ENCODE measurements around the gene SPTBN2.

SPTBN2 gene

DNA sequence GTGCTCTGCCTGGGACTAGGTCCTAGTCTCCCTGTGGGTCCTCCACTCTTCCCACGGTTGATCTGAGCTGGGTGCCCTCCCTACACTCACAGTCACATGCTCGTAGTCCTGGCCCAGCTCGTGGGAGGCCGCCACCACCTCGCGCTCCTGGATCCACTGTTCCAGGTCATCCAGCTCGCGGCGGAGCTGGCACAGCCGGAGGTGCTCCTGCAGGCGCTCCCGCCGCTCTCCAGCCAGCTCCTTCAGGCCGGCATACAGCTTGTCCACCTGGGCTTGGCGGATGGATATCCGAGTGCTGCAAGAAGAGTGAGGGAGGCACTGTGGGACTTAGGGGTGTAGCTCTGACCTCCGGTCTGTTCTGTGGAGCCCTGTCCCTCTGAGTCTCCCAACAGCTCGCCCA, 36.6 kb downstream of the SPTBN2 start:
- H3K9me3 ChIP-seq (ENCODE audit: low read length), result no peaks in the 10 kb centered on the region
- H3K4me1 ChIP-seq (ENCODE audit: insufficient read depth, low read length), result no peaks in the 10 kb centered on the region
- H3K36me3 ChIP-seq (ENCODE audit: insufficient read depth, low read length), result peaks cover 67% of the 10 kb centered on the region
- H3K27me3 ChIP-seq (ENCODE audit: insufficient read depth, low read length), result no peaks in the 10 kb centered on the region
- no peak overlapping the region for H2AFZ ChIP-seq (ENCODE audit: low read depth, low read length)
- H3K4me3 ChIP-seq (ENCODE audit: low read length), result no peak overlapping the region

DNA sequence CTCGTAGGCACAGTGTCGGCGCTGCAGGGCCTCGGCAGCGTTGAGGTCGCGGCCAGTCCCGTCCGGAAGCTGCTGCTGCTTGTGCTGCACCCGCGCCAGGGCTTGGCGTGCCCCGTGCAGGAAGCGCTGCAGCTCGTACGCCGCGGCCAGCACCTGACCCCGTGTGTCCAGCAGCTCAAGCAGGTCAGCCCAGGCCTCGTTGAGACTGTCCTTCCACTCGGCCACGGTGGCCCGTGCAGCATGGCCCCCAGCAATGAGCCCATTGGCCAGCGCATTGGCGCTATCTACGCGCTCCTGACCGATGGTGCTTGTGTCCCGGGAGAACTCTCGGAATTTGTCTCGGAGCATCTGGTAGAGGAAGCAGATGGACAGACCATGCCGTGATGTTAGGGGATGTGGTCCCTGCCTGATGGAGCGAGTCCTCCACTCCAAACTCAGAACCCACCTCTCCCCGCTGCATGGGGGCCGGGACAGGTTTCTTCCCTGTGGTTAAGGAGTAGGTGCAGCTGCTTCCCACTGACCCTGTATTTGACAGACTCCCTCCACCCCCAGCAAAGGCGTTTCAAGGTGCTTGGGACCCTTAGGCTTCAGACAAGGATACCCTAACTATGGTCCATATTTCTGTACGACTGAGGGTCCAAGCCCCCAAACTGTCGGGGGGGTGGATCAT, 37.6 kb downstream of the SPTBN2 start:
- Histone ChIP-seq H3K9me3 (ENCODE audit: low read length) (no peaks in the 10 kb centered on the region), H3K36me3 (ENCODE audit: insufficient read depth, low read length) (peaks cover 67% of the 10 kb centered on the region), H3K4me1 (ENCODE audit: insufficient read depth, low read length) (no peaks in the 10 kb centered on the region), H3K4me3 (ENCODE audit: low read length) (no peak overlapping the region), H3K27me3 (ENCODE audit: insufficient read depth, low read length) (no peaks in the 10 kb centered on the region), H2AFZ (ENCODE audit: low read depth, low read length) (no peak overlapping the region)

DNA sequence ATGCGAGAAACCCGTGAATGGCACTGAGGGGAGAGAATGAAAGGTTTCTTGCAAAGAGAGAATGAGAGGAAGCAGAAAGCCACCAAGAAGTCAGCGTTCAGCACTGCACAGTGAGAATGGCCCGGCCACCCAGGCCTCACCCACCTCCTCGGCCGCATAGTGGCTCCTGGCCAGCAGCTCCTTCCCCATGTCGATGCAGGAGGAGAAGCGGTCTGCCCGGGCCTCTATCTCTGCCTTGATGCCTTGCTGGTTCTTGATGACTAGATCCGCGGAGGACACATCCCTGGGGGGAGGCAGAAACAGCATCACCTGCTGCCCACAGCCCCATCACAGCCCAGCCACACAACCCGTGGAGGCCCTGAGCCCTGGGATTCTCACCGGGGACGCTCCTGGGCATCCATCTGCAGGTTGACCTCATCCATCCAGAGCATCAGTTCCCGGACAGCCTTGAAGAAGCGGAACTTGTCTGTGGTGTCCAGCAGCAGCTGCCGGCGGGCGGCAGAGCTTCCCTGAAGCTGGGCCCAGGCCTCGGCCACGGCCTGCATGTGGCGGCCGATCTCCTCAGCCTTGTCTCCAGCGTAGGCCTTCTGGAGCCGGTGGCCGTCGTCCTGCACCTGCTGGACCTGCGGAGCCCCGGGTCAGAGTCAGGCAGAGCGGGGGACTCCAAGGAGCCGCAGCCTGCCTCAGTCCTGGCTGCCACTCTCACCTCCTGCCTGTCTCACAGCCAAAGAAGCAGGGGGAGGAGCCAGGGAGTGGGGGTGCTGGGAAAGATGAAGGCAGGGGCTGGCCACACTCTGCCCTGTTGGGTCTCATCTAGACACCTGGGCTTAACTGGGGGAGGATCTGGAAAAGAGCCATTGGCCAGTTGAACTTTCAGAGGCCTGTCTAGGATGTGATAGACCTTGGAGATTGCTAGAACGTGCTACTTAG, 39.1 kb downstream of the SPTBN2 start:
- Histone ChIP-seq H3K4me1 (ENCODE audit: insufficient read depth, low read length) (no peaks in the 10 kb centered on the region), H3K27me3 (ENCODE audit: insufficient read depth, low read length) (no peaks in the 10 kb centered on the region), H3K4me3 (ENCODE audit: low read length) (no peak overlapping the region), H2AFZ (ENCODE audit: low read depth, low read length) (no peak overlapping the region), H3K36me3 (ENCODE audit: insufficient read depth, low read length) (peaks cover 74% of the 10 kb centered on the region), H3K9me3 (ENCODE audit: low read length) (no peaks in the 10 kb centered on the region)

DNA sequence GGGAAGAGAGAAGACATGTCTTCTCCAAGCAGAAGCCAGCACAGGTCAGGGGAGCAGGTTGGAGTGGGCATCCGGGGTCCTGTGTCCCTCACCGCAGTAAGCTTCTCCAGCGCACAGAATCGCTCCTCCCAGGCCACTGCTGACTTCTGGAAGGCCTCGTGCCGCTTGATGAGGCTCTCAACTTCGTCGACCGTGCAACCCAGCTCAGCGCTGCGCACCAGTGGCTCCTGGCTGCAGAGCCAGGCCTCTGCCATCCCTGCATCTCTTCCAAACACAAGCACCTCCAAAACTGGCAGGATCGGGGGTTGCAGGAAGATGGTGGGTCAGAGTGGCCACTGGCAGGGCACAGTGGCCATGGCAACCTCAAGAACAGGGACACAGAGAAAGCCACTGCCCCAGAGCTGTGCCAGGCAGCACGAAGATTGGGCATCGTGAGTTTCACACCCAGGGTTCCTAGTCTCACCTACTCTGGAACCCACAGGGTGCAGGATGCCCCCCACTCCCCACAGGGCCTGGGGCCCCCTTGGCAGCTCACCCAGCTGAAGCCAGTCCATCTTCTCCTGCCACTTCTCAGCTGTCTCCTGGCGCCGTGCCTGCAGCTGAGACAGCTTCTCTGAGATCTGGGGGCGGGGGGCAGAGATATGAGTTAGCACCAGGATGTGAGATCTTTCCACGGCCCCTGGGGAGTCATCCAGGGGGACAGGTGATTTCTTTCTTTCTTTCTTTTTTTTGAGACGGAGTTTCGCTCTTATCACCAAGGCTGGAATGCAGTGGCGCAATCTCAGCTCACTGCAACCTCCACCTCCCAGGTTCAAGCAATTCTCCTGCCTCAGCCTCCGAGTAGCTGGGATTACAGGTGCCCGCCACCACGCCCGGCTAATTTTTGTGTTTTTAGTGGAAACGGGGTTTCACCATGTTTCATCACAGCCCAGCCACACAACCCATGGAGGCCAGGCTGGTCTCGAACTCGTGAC, 40.2 kb downstream of the SPTBN2 start:
- Histone ChIP-seq H3K9me3 (ENCODE audit: low read length) (no peaks in the 10 kb centered on the region), H3K27me3 (ENCODE audit: insufficient read depth, low read length) (no peaks in the 10 kb centered on the region)

DNA sequence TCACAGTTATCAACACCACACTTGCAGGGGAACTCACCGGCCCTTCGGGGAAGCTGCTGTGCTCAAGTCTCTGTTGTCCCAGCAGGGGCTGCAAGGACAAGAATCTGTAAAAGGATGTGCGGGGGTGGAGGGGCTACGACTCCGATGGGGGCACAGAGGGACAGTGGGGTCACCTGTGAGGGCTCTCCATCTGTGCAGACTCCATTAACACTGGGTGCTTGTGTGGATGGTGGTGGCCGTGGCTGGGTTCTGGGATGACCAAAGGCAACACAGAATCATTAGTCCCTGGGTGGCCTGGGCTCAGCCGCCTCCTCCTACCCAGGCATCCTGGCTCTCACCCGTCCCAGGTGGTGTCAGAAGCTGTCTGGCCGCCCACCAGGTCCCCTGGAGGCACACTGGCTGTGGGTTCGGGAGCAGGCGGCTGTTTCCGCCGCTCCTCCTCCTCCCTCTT, 41.2 kb downstream of the SPTBN2 start:
- no peaks in the 10 kb centered on the region for H3K9me3 ChIP-seq (ENCODE audit: low read length)
- H3K4me1 ChIP-seq (ENCODE audit: insufficient read depth, low read length), result no peaks in the 10 kb centered on the region
- H3K4me3 ChIP-seq (ENCODE audit: low read length), result no peak overlapping the region
- H3K36me3 ChIP-seq (ENCODE audit: insufficient read depth, low read length), result peaks cover 71% of the 10 kb centered on the region
- no peak overlapping the region for H2AFZ ChIP-seq (ENCODE audit: low read depth, low read length)
- H3K27me3 ChIP-seq (ENCODE audit: insufficient read depth, low read length), result no peaks in the 10 kb centered on the region

More for the DNA sequence above, 40.2 kb downstream of the SPTBN2 start:
- Histone ChIP-seq H3K4me3 (ENCODE audit: low read length) (no peak overlapping the region), H3K36me3 (ENCODE audit: insufficient read depth, low read length) (peaks cover 77% of the 10 kb centered on the region), H3K4me1 (ENCODE audit: insufficient read depth, low read length) (no peaks in the 10 kb centered on the region), H2AFZ (ENCODE audit: low read depth, low read length) (no peak overlapping the region)

DNA sequence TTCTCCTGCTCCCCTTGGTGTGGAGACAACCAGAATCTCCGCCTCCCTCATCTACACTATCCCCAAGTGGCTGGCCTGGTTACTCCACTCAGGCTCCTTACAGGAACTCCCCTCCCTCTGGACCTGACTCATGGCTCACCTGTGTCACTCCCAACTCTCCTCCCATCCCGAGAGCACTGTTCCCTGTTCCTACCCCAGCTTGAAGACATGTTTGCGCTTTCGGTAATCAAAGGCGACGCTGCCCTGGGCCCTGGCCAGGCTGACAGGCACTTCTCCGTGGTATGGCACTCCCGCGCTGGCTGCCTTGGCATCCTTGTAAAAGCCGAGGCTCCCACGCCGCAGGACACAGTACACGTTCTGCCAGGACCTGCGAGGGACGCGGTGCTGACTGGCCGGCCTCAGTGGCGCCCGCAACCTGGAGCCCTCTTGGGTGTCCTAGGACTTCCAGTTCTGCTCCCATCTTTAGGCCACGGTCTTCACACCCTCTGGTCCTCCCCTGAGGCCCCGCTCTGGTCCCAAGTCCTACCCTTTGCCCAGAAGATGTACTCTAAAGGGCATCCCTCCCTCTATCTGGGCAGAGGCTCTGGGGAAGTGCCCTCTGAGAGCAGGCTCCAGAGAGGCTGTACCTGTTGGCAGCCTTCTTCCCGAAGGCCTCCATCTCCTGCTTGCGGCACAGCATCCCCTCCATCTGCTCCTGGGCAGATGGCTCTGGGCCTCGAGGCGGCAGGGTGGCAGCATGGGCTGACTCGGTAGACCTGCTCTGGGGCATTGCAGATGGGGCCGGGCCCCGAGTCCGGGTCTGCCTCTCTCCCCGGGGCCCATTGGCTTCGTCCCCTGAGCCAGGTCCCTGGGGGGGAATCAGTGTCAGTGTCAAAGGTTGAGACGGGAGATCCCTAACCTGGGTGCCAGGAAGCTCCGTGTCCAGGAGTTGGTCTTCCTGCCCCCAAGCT, 41.9 kb downstream of the SPTBN2 start:
- Histone ChIP-seq H3K4me3 (ENCODE audit: low read length) (no peak overlapping the region), H3K4me1 (ENCODE audit: insufficient read depth, low read length) (no peaks in the 10 kb centered on the region), H2AFZ (ENCODE audit: low read depth, low read length) (no peak overlapping the region), H3K36me3 (ENCODE audit: insufficient read depth, low read length) (peaks cover 63% of the 10 kb centered on the region), H3K27me3 (ENCODE audit: insufficient read depth, low read length) (no peaks in the 10 kb centered on the region), H3K9me3 (ENCODE audit: low read length) (no peaks in the 10 kb centered on the region)

DNA sequence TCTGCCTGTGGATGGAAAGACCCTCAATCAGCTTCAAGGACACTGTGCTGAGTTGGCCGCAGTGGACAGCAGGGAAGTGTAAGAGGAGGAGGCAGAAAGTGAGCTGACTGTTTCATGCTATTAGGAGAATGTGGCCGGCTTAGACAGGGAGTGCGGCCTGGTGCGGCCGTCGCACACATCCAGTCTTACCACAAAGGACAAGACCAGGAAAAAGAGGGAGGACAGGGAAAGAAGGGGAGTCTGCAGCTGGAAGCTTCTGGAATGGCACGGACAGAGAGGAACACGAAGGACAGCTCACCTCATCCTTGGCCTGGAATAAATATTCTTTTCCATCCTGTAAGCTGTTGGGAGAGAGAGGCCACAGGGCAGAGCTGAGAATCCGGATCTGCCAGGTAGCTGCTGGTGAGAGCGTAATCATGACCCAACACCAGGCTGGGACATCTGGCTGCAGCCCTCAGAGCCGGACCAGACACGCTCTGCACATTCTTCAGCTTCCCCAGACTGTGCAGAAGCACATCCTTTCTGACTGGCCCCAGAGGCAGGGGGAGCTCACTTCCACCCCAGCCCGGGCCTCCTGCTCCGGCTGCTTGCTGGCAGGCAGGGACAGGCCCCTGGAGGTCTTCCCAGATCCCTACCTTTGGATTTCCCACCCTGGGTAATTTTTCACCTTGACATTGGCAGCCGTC, 42.8 kb downstream of the SPTBN2 start:
- no peak overlapping the region for H2AFZ ChIP-seq (ENCODE audit: low read depth, low read length)
- H3K4me3 ChIP-seq (ENCODE audit: low read length), result no peak overlapping the region
- H3K4me1 ChIP-seq (ENCODE audit: insufficient read depth, low read length), result no peaks in the 10 kb centered on the region
- no peaks in the 10 kb centered on the region for H3K9me3 ChIP-seq (ENCODE audit: low read length)
- peaks cover 56% of the 10 kb centered on the region for H3K36me3 ChIP-seq (ENCODE audit: insufficient read depth, low read length)
- no peaks in the 10 kb centered on the region for H3K27me3 ChIP-seq (ENCODE audit: insufficient read depth, low read length)

DNA sequence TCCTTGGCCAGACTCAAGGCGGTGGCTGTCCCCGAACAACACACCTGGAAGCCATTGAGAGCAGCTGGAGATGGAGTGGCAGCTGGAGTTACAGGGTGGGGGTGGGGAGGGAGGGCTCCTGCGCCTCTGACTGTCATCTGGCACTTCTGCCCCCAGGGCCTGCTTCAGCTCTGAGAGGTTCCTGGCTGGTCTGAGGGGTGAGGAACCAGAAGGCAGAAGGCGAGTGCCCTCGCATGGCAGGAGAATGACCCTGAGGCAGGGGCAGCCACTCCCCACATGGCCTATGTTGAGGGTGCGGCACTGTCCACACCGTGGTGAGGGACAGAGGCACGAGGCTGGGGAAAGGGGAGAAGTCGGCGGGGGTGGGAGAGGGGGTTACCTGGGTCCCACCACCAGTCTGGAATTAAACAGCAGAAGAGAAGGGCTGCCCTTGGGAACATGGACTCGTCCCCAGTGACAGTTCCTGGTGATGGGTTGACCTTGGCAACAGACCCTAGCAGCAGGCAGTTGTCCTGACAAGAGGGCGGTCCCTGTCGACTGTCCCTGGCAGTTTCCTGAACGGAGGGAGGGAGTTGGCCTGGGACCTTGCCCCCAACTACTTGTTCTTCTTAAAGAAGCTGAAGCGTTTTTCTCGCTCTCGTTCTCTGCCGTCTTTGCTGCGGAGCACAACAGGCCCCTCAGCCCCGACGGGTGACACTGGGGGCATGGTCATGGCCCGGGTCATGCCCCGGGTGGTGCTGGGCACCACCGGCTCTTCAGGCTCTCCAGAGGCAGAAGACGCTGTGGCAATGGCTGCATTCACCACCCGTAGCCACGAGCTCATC, 43.5 kb downstream of the SPTBN2 start:
- peaks cover 53% of the 10 kb centered on the region for H3K36me3 ChIP-seq (ENCODE audit: insufficient read depth, low read length)
- no peaks in the 10 kb centered on the region for H3K27me3 ChIP-seq (ENCODE audit: insufficient read depth, low read length)
- H3K4me3 ChIP-seq (ENCODE audit: low read length), result no peak overlapping the region

DNA sequence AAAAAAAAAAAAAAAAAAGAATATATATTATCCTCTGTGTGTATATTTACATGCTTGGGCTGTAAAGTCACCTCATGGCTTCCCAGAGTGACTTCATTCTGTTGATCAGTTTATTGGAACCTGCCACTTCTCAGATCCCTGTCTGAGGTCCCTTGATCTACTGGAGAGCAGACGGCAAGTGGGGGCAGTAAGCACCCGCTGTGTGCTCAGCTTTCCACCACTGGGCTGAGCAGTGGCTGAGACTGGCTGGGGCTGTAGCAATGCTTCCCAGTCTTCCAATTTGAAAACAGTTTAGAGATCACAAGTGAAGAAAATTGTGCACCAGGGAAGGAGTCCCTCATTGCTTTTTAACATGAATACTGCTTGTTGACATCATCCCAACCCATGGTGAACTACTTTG, 44.4 kb downstream of the SPTBN2 start:
- Histone ChIP-seq H3K4me1 (ENCODE audit: insufficient read depth, low read length) (no peaks in the 10 kb centered on the region), H3K4me3 (ENCODE audit: low read length) (no peak overlapping the region), H3K36me3 (ENCODE audit: insufficient read depth, low read length) (peaks cover 46% of the 10 kb centered on the region), H3K27me3 (ENCODE audit: insufficient read depth, low read length) (no peaks in the 10 kb centered on the region), H3K9me3 (ENCODE audit: low read length) (no peaks in the 10 kb centered on the region), H2AFZ (ENCODE audit: low read depth, low read length) (no peak overlapping the region)

More for the DNA sequence above, 43.5 kb downstream of the SPTBN2 start:
- Histone ChIP-seq H3K9me3 (ENCODE audit: low read length) (no peaks in the 10 kb centered on the region), H2AFZ (ENCODE audit: low read depth, low read length) (no peak overlapping the region), H3K4me1 (ENCODE audit: insufficient read depth, low read length) (no peaks in the 10 kb centered on the region)

DNA sequence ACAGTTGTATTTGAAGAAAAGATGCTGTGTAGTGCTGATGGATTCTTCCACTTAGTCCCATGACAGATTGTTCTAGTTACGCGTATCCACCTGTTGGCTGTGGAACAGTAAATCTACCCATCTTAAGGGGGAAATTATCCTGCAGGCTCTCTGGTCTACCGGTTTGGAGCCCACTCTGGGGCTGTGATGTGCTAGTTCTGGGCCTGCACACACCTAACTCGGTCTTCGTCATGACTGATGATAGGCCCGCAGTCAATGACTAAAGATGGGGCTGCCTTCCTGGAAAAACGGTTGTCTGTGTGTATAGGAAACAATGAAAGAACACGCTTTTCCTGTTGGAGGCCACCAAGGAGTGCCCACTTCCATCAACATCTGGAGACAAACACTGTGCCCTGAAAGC, 45.1 kb downstream of the SPTBN2 start:
- no peak overlapping the region for H2AFZ ChIP-seq (ENCODE audit: low read depth, low read length)
- H3K27me3 ChIP-seq (ENCODE audit: insufficient read depth, low read length), result no peaks in the 10 kb centered on the region
- no peaks in the 10 kb centered on the region for H3K4me1 ChIP-seq (ENCODE audit: insufficient read depth, low read length)

More for the DNA sequence above, 45.1 kb downstream of the SPTBN2 start:
- no peak overlapping the region for H3K4me3 ChIP-seq (ENCODE audit: low read length)
- no peaks in the 10 kb centered on the region for H3K9me3 ChIP-seq (ENCODE audit: low read length)
- peaks cover 43% of the 10 kb centered on the region for H3K36me3 ChIP-seq (ENCODE audit: insufficient read depth, low read length)
